NB4 (cell line): ENCODE results near the gene TELO2.

Source experiments
- CTCF ChIP-seq: IDR thresholded peaks from one replicate; pipeline ENCODE4 v1.5.1; 2012; ENCODE audit warnings: low read depth, low read length
- MAX ChIP-seq: IDR thresholded peaks from 2 replicates; pipeline ENCODE4 v1.6.1; 2011; ENCODE audit warnings: low read depth, low read length
- POLR2A ChIP-seq: IDR thresholded peaks from 2 replicates; pipeline ENCODE4 v1.6.1; 2011; ENCODE audit warnings: mild to moderate bottlenecking; ENCODE audit not compliant: insufficient read length; ENCODE audit errors: extremely low read depth

GRCh38 chr16:1451702-1452392 is 41.3 kb upstream of the TELO2 start:
- TF ChIP-seq CTCF (no peak), POLR2A (no peak), MAX (no peak)
